ENCODE measurements around the gene TUBB6.

TUBB6 gene

GRCh38 chr18:12321333-12321732 lies 13.3 kb downstream of the TUBB6 start:
- H3K4me3 ChIP-seq (ENCODE audit: low read depth, low read length): no peak overlapping the region
- peak; percentile 50 for DNase-seq (ENCODE audit: low read depth)
- no peak for TF ChIP-seq CTCF (IDR thresholded peaks at IDR 0.05; ENCODE audit: insufficient read depth, low read depth, low read length, missing control alignments)

GRCh38 chr18:12324991-12325725 lies 17.1 kb downstream of the TUBB6 start:
- no peak for TF ChIP-seq CTCF (IDR thresholded peaks at IDR 0.05; ENCODE audit: insufficient read depth, low read depth, low read length, missing control alignments)
- no peak for DNase-seq (ENCODE audit: low read depth)
- H3K4me3 ChIP-seq (ENCODE audit: low read depth, low read length): no peak overlapping the region

GRCh38 chr18:12325726-12326245 lies 17.7 kb downstream of the TUBB6 start:
- no peak for DNase-seq (ENCODE audit: low read depth)

GRCh38 chr18:12326711-12327460 lies 18.8 kb downstream of the TUBB6 start:
- no peak overlapping the region for H3K4me3 ChIP-seq (ENCODE audit: low read depth, low read length)
- no peak for TF ChIP-seq CTCF (IDR thresholded peaks at IDR 0.05; ENCODE audit: insufficient read depth, low read depth, low read length, missing control alignments)
- DNase-seq (ENCODE audit: low read depth): no peak

More at GRCh38 chr18:12325726-12326245, 17.7 kb downstream of the TUBB6 start:
- no peak overlapping the region for H3K4me3 ChIP-seq (ENCODE audit: low read depth, low read length)
- TF ChIP-seq CTCF (IDR thresholded peaks at IDR 0.05; ENCODE audit: insufficient read depth, low read depth, low read length, missing control alignments): no peak

- DNase-seq (ENCODE audit: low read depth): peak; percentile 78
- peak; percentile 88 for TF ChIP-seq CTCF (IDR thresholded peaks at IDR 0.05; ENCODE audit: insufficient read depth, low read depth, low read length, missing control alignments)
Measured at GRCh38 chr18:12327510-12328178, 19.6 kb downstream of the TUBB6 start.

GRCh38 chr18:12328179-12328823 lies 20.3 kb downstream of the TUBB6 start:
- no peak for DNase-seq (ENCODE audit: low read depth)
- no peak overlapping the region for H3K4me3 ChIP-seq (ENCODE audit: low read depth, low read length)
- TF ChIP-seq CTCF (IDR thresholded peaks at IDR 0.05; ENCODE audit: insufficient read depth, low read depth, low read length, missing control alignments): no peak

More at GRCh38 chr18:12327510-12328178, 19.6 kb downstream of the TUBB6 start:
- H3K4me3 ChIP-seq (ENCODE audit: low read depth, low read length): no peak overlapping the region
